NK-92 (cell line): ENCODE measurements around the gene NXNL2.

Experiments
- DNase-seq: peaks from one replicate; lab custom pipeline; 2025; ENCODE audit not compliant: unreplicated experiment; lab: John Stamatoyannopoulos, UW

NXNL2 gene

DNA sequence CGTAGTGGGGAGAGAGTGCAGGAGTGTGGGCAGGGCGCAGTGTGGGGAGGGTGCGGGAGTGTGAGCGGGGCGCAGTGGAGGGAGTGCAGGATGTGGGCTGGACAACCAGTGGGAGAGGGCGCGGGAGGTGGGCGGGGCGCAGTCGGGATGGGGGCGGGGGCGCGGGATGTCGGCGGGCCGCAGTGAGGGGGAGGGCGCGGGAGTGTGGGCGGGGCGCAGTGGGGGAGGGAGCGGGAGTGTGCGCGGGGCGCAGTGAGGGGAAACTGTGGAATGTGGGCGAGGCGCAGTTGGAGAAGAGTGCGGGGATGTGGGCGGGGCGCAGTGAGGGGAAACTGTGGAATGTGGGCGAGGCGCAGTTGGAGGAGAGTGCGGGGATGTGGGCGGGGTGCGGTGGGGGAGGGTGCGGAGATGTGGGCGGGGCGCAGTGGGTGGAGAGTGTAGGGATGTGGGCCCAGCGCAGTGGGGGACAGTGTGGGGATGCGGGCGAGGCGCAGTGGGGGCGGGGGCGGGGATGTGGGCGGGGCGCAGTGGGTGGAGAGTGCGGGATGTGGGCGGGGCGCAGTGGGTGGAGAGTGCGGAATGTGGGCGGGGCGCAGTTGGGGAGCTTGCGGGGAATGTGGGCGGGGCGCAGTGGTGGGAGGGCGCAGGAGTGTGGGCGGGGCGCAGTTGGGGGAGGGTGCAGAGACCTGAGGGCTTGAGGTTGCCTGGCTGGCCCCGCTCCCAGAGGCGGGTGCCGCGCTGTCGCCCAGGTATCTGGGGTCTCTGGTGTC is at the start of gene NXNL2:
Gene NXNL2 (plus strand): TSS at position 723 of the 770 bp plus-strand sequence. CDS start 257 bp downstream, outside the sequence.
- no peak for DNase-seq

DNA sequence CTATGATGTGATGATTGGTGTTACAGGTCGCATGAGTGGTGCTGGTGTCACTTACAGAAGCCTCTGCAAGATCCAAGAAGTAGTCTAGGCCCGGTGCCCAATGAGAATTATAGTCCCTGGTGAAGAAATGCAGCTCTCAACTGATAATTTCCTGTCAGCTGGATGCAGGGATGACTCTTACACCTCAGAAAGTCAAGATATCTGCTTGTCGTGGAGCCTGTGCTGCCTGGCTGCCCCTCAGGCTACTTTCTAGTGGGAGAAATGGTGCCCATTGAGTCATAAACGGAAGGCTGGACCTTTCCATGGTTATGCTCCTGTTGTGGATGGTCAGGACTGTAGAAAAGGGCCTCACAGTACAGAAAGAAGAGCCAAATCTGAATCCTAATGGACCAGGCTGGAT is 46.8 kb upstream of the NXNL2 start:
- no peak for DNase-seq

DNA sequence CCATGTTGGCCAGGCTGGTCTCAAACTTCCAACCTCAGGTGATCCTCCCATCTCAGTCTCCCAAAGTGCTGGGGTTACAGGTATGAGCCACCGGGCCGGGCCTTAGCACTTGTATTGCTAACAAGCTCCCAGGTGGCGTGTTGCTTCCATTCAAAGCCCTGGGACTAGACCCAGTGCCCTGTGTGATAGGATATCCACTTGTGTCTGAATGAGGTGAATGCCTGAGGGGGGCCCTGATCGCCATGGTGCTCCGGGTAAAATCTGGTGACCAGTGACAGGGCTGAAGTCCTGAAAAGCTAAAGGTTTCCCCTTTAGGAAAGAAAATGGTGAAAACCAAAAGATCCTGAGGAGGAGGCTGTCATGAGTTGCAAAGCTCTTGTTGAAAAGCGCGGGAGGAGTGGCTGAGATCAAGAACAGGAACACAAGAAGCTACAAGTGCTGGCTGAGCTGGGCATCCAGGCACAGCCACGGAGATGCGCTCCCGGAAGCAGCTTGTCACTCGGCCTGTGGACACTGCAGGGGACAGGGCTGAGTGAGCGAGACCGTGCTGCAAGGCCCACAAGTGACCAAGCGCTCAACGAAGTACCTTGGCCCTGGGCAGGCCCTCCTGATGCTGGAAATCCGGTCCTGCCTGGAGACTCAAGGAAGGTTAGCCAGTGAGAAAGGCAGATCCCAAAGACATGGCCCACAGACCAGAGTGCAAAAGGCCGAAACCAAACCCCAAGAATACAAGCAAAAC is 39.8 kb upstream of the NXNL2 start:
- no peak for DNase-seq

DNA sequence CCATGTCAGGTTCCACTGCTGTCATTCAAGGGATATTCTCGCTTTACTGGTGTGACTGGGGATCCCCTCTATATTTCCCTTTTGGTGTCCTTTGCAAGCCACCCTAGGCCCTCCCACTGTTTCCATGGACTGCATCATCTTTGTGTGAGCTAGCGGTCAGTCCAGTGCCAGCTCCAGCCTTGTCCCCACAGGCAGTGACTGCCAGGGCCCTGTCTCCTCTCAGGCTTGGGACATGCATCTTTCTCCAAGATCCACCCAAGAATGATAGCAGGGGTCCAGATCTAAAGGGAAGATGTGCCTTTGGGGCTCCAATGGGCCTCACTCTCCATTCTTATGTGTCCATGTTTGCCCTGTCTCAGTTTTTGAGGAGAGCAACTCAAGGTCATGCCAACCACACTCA is 37.8 kb upstream of the NXNL2 start:
- DNase-seq = no peak

DNA sequence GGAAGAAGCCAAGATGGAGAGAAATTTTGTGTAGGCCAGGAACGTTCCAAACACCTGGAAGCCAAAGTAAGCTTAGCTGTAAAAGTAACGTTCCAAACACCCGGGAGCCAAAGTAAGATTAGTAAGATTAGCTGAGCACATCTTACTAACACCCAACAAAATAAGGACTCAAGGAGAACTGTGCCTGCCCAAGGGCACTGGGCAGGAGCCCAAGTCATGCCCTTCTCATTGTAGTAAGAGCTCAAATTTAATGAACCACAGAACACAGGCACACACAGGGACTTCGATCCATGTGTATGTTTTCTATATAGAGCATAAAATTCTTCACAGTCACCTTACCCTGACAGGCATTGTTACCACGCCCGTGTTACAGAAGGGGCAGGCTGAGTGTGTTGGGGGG is 36.1 kb upstream of the NXNL2 start:
- no peak for DNase-seq

DNA sequence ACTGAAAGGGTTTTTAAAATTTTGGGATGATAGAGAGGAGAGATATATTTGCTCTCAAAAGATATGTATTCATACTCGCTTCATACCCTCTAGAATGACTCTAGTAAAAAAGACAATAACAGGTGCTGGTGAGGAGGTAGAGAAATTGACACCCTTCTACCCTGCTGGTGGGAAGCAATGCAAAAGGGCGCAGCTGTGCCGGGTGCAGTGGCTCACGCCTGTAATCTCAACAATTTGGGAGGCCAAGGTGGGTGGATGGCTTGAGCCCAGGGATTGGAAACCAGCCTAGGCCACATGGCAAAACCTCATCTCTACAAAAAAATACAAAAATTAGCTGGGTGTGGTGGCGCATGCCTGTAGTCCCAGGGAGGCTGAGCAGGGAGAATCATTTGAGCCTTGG is 33.9 kb upstream of the NXNL2 start:
- no peak for DNase-seq

DNA sequence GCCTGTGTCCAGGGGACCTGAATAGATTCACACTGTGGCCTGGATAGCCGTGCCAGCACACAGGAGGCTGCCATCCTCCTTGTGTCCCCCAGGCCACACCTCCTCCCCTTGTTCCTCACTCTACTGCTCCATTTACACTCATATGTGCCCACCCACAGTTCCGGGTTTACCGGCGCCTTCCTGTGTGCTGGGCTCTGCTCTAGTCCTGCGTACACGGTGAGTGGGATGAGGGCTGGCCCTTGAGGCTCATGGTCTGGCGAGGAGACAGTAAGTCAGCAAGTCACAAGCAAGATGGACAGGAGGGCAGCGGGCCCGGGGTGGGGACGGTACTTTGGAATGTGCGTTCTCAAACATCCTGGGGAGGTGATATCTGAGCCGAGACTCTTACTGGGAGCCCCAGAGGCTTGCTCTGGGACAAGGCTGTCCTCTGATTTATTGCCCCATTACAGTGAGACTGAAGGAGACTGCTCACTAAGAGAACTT is 32.4 kb upstream of the NXNL2 start:
- DNase-seq = no peak

DNA sequence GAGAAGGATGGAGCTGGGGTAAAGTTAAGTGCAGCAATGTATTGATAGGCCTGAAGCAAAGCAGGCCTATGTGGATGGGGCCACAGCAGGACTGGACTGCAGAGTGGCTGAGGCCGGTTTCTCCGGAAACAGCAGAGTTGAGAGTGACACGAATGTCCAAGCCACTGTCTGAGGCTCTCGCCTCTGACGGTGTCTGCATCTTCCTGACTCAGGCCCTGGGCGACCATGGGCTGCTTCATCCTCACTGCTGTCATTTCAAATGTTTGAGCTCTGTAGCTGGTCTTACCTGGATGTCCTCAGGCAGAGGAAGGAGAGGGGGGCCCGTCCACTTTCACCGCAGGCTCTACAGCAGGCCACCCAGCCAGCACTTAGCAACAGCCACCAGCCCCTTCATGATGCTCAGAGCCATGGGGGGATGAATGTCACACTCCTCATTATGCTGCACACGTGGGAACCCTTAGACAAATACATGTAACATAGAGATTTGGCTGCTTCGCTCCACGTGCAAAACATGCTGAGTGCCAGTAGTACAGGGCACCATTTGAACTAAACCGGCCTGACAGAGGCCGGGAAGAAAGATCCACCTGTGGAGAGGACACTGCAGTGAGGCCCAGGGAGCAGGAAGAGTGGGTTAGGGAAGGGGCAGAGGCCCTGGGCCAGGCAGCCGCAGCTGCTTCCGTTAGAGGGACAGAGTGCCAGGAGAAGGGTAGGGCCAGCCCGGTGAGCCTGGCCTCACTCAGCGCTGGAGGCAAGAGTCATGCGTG is 31.7 kb upstream of the NXNL2 start:
- DNase-seq = no peak

DNA sequence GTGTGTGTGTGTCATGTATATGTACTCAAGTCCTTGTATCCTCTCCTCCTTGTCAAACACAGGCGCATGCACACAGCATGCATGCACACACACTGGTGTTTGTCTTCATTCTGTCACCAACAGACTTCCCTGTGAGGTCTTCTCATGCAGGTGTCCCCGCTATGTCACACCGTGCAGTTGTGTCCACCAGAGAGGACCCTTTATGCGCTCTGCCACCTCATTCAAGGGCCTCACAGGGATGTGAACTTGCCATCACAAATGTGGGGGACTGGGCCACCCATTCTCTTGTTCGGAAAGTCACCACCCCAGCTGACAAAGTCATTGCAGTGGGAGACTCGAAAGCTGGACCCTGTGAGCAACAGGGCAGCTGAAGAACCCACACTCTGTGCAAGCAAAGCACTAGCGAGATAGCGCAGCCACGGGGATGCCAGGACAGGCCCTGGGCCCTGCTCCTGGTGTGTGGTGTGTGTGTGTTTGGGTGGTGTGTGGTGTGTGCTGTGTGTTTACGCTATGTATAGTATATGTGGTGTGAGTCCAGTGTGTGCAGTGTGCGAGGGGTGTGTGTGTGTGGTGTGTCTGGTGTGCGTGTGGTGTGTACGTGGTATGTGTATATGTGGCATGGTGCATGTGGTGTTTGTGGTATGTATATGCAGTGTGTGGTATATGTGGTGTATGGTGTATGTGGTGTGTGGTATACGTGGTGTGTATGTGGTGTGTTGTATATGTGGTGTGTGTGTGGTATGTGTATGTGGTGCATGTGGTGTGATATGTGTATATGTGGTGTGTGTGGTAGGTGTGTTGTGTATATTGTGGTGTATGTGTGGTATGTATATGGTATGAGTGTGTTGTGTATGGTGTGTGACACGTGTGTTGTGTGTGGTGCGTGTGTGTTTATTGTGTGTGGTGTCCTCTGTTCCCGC is 30.9 kb upstream of the NXNL2 start:
- DNase-seq = no peak

DNA sequence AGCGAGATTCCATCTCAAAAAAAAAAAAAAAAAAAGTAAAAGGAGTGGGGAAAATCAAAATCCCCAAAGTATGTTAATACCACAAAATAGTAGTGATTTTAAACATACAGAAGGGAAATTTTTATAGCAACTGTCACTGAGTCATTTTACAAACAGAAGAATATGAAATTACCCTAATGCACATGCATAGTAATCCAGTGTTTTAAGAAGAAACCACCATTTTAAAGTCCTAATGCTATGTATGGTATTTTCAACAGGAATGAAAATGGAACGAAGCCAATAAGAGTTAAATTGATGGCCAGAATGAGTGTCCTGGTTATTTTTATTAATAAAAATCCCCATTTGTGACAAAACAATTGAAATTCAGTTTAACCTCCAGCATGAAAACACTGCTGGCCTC is 26.7 kb upstream of the NXNL2 start:
- DNase-seq = no peak

DNA sequence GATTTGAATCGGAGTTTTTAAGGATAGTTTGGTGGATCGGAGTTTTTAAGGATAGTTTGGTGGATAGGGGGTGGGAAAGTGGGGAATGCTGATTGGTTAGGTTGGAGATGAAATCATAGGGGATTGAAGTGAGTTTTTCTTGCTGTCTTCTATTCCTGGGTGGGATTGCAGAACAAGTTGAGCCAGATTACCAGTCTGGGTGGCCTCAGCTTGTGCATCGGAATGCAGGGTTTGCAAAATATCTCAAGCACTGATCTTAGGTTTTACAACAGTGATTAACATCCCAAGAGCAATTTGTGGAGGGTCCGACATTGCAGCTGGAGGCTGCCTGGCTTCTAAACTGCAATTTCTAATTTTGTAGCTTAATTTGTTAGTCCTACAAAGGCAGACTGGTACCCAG is 23.1 kb upstream of the NXNL2 start:
- DNase-seq = no peak

DNA sequence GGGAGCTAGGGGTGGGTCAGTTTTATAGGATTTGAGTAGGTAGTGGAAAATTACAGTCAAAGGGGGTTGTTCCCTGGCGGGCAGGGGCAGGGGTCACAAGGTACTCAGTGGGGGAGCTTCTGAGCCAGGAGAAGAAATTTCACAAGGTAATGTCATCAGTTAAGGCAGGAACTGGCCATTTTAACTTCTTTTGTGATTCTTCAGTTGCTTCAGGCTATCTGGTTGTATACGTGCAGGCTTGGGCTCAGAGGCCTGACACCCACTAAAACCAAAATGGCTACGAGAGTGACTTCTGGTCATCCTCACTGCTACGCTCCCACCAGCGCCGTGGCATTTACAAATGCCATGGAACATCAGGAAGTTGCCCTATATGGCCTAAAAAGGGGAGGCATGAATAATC is 20.7 kb upstream of the NXNL2 start:
- DNase-seq = no peak

DNA sequence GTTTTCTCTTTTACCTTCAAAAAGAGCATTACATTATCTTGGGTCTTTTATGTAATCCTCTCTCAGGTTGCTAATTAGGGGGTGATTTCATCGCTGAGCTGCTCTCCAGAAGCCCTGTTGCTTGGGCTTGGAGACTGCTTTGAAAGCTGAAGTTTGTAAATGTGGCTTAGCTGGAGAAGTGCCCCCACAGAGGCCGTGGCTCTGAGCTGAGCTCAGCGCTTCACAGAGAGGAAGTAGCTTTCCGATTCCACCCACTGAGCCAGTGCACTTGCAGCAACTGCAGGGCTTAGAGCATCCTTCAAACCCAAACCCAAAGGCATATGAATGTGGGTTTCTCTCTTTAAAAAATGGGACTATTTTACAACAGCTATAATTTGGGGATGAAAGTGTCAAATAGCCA is 13.7 kb upstream of the NXNL2 start:
- no peak for DNase-seq

DNA sequence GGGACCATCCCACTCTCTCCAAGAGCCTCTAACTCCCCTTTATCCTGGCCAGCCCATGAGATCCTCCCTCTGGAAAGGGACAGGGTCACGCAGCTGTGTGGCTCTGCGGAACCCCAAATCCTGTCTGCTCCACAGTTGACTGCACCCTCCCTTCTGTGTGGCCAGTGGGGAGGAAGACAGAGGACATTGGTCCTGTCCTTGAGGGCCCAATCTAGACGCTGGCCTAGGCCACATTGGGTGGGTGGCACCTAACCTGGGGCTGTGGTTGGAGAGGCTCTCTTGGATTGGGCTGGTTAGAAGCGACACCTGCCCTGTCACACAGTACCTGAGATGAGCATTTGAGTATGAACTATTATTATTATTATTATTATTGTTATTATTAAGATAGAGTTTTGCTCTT is 12.6 kb upstream of the NXNL2 start:
- no peak for DNase-seq

DNA sequence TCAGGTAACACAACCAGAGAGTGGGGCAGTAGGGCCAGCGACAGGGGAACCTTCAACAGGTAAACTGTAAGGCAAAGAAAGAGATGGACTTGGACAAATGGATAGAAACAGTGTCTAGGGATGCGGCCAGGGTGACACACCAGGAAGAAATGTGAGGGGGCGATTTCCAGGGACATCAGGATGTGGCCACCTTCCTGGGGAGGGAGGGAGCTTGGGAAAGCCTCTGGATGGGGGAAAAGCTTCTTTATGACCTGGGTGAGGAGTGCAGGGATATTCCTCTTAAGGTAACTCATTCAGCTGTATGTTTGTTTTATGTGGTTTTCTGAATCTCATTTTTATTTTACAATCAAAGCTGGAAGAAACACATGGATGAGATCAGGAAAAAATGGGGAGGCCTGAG is 11.9 kb upstream of the NXNL2 start:
- DNase-seq = no peak

DNA sequence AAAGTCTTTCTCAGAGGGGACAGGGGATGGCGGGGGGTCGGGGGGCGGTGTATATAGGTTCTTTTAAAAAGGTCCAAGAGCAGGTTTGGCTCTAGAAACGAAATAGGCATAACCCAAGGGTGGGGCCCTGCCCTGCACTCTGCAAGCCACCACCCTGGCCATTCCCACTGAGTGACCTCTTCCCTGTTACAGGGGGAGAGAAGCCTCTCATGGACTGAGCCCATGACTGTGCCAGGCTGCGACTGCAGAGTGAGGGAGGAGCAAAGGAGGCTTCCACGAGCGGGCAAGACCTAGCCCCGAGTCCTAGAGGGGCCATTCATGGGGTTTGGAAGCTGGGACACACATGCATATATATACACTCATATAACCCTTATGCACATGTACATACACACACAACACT is 10.1 kb upstream of the NXNL2 start:
- no peak for DNase-seq

DNA sequence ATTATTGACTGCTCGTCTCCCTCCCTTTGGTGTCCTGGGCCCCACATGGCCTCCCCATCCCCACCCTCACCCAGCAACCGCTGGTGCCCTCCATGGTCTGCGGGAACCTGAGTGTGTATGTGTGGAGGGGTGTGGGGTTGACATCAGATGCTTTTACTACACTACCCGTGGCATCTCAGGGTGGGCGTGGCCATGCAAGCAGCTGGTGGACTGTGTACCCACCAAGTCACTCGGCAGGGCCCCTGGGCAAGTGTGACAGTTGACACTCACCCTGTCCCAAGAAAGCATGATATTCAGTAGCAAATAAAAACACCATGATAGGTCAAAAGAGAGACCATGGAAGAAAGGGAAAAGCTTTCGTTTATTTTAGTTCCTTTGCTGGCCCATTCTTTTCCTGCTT is 7.4 kb upstream of the NXNL2 start:
- no peak for DNase-seq

DNA sequence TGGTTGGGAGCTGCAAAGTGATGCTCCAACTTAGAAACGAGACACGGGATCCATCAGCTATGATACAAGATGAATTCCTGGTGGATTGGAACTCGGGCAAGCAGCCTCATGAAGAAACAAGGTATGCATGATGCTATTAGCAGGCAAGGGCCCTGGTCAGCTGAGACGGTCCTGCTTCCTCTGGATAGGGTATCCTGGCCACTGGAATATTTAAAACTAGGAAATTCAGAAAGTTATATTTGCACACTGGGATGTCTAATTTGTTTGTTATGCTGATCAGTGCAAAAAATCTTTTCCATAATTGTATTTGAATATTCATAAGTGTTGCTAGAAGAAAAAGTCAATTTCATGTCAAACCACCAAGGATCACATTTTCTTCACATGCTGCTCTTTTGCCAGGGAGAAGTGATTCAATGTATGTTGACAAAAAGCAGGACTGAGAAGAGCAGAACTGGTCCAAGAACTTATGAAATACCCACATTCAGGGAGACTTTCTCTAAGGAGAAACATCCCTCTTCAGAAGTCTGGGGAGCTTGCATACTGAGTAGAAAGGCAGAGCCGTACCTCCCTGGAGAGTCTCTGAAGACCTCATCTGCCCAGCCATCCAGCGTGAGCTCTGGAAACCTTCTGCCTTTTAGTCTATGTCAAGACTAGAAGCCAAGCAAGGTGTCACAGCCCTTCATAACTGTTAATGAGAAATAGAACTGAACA is 6.7 kb upstream of the NXNL2 start:
- no peak for DNase-seq

DNA sequence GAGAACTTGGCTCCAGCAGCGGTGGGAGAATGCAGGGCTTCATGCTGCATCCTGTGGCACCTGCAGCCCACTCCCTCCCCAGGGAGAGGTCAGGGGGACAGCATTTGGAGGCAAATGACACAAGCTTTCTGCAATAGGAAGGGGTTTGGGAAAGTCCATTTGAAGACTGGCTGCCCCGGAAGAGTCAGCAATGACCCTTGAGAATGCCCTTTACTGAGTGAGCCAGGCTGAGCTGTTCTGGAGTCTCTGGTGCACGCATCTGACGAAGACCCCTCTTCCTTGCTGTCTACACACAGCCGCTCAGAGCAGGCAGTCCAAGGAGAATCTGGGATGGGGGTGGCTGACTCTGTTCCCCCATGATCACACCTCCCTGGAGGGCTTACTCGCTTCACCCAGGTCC is 5.5 kb upstream of the NXNL2 start:
- DNase-seq = no peak

DNA sequence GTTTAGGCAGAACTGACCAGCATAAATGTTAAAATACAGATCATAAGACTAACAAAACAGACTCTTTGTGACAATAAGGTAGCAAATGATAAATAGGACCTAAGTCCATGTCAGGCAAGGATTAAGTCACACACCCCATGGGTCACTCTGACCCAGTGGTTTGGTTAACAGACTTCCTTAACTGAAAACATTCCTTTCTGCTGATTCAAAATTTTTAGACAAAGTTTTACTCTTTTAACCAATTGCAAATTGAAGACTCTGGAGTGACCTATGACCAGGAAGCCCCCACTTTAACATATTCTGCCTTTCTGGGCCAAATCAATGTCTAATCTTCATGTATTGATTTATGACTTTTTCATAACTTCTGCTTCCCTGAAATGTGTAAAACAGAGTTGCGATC is 4.9 kb upstream of the NXNL2 start:
- DNase-seq = no peak
